Muscle layer of duodenum (tissue), 2 donors: Measurements from ENCODE around the gene GRIFIN.

ENCODE experiments used
- H3K27ac ChIP-seq: one replicate; pipeline ENCODE4 v1.7.0; 2013; ENCODE audit warnings: mild to moderate bottlenecking, low read length
- H3K27me3 ChIP-seq: one replicate; pipeline ENCODE4 v1.7.0; 2013; ENCODE audit warnings: low read depth, mild to moderate bottlenecking, control low read depth, low read length
- H3K36me3 ChIP-seq, 2 donors: one replicate each; pipeline ENCODE4 v1.7.0; 2013; ENCODE audit warnings: low read length in 2 of 2, control low read depth in 1 of 2, mild to moderate bottlenecking in 1 of 2; ENCODE audit not compliant: insufficient read depth in 2 of 2, control insufficient read depth in 1 of 2
- H3K4me1 ChIP-seq, 2 donors: one replicate each; pipeline ENCODE4 v1.7.0; 2013; ENCODE audit warnings: low read length in 2 of 2, mild to moderate bottlenecking in 2 of 2, control low read depth in 1 of 2, moderate library complexity in 1 of 2; ENCODE audit not compliant: insufficient read depth in 2 of 2, control insufficient read depth in 1 of 2
- H3K4me3 ChIP-seq, 2 donors: one replicate each; pipeline ENCODE4 v1.7.0; 2013; ENCODE audit warnings: low read length in 2 of 2, low read depth in 1 of 2, mild to moderate bottlenecking in 1 of 2
- H3K9me3 ChIP-seq, 2 donors: one replicate each; pipeline ENCODE4 v1.7.0; 2013; ENCODE audit warnings: low read length in 2 of 2, control low read depth in 1 of 2, mild to moderate bottlenecking in 1 of 2; ENCODE audit not compliant: control insufficient read depth in 1 of 2
- donor health status: healthy.

Gene GRIFIN

DNA sequence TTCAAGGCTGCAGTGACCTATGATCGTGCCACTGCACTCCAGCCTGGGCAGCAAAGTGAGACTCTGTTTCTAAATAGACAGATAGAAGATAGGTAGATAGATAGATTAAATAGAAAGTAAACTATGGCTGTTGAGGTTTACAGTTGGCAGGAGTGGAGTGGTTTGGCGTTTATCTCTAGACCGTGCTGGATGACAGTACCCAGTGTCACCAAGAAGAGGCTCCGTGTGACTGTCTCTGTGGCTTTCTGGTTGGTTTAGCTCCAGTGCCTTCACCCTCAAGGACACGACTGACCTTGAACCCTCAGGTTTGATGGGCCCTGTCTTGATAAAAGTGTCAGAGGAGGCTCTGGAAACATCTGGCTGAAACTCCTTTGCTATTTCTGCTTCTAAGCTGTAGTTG, 41.1 kb downstream of the GRIFIN start:
- peaks cover 3 to 49% of the 10 kb centered on the region in 2 donors for H3K36me3 ChIP-seq
- peaks cover 0 to 5% of the 10 kb centered on the region in 2 donors for H3K9me3 ChIP-seq
- H3K27me3 ChIP-seq = no peaks in the 10 kb centered on the region
- no peak overlapping the region for H3K4me3 ChIP-seq
- H3K4me1 ChIP-seq = no peaks in the 10 kb centered on the region
- H3K27ac ChIP-seq = no peak overlapping the region

DNA sequence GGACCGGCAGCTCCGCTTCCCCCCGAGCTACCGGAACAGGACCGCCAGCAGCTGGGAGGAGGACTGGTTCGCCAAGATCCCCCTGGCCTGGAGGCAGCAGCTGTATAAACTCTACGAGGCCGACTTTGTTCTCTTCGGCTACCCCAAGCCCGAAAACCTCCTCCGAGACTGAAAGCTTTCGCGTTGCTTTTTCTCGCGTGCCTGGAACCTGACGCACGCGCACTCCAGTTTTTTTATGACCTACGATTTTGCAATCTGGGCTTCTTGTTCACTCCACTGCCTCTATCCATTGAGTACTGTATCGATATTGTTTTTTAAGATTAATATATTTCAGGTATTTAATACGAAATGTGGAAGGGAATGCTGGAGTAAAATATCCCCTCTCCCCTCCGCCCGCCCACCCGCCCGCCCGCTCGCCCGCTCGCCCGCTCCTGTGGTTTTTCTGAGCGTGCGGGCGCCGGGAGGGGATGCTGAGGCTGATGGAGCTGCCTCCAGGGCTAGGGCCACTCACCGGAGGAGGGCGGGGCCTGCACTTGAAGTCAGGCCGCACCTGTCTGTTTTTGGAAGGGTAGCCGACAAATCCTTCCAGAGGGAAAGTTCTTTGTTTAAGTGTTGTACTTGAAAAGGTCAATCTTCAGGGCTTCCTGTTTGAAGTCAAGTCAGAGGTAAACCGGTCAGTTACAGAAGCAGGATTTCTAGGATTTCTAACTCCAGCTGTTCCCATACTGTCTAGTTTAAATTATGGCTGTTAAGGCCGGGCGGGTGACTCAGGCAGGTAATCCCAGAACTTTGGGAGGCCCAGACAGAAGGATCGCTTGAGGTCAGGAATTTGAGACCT, 42.3 kb downstream of the GRIFIN start:
- H3K4me1 ChIP-seq = no peaks in the 10 kb centered on the region

DNA sequence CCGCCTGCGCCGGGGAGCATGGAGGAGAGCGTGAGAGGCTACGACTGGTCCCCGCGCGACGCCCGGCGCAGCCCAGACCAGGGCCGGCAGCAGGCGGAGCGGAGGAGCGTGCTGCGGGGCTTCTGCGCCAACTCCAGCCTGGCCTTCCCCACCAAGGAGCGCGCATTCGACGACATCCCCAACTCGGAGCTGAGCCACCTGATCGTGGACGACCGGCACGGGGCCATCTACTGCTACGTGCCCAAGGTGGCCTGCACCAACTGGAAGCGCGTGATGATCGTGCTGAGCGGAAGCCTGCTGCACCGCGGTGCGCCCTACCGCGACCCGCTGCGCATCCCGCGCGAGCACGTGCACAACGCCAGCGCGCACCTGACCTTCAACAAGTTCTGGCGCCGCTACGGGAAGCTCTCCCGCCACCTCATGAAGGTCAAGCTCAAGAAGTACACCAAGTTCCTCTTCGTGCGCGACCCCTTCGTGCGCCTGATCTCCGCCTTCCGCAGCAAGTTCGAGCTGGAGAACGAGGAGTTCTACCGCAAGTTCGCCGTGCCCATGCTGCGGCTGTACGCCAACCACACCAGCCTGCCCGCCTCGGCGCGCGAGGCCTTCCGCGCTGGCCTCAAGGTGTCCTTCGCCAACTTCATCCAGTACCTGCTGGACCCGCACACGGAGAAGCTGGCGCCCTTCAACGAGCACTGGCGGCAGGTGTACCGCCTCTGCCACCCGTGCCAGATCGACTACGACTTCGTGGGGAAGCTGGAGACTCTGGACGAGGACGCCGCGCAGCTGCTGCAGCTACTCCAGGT, 43.1 kb downstream of the GRIFIN start:
- no peaks in the 10 kb centered on the region for H3K27me3 ChIP-seq
- peaks cover 0 to 5% of the 10 kb centered on the region in 2 donors for H3K9me3 ChIP-seq
- H3K36me3 ChIP-seq = peaks cover 0 to 39% of the 10 kb centered on the region in 2 donors
- H3K27ac ChIP-seq = no peak overlapping the region
- H3K4me1 ChIP-seq = no peaks in the 10 kb centered on the region
- no peak overlapping the region for H3K4me3 ChIP-seq

More for the DNA sequence above, 42.3 kb downstream of the GRIFIN start:
- H3K27ac ChIP-seq = no peak overlapping the region
- peaks cover under 1 to 47% of the 10 kb centered on the region in 2 donors for H3K36me3 ChIP-seq
- no peaks in the 10 kb centered on the region for H3K27me3 ChIP-seq
- no peak overlapping the region for H3K4me3 ChIP-seq
- H3K9me3 ChIP-seq = peaks cover 0 to 5% of the 10 kb centered on the region in 2 donors

DNA sequence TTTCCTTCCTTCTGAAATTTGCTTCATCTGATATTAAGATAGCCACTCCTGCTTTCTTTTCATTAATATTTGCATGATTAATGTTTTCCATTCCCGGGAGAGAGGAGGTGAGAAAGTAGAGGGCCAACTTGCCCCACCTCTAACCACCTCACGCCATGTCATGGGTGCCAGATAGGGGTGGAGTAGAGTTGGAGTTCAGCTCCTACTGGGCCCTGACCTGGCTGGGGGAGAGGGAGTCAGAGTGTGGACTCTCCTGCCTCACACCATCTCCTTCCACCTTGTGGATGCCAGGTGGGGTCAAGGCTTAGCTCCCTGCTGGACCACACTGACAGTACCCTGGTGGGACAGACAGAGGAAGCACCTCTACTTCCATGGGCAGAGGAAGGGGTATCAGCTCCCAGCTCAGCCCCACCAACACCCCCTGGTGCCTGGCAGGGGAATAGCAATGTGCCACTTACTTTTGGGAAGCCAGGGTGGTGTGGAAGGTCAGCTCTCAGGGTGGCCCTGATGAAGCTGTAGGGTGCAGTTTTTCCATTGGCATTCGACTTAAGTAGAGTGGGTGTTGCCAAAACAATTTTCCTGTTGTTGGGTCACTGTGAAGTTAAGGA, 44.8 kb downstream of the GRIFIN start:
- peaks cover 0 to 5% of the 10 kb centered on the region in 2 donors for H3K9me3 ChIP-seq
- H3K27me3 ChIP-seq = no peaks in the 10 kb centered on the region
- H3K36me3 ChIP-seq = peaks cover 0 to 33% of the 10 kb centered on the region in 2 donors
- H3K4me1 ChIP-seq = no peaks in the 10 kb centered on the region
- no peak overlapping the region for H3K4me3 ChIP-seq
- H3K27ac ChIP-seq = no peak overlapping the region

DNA sequence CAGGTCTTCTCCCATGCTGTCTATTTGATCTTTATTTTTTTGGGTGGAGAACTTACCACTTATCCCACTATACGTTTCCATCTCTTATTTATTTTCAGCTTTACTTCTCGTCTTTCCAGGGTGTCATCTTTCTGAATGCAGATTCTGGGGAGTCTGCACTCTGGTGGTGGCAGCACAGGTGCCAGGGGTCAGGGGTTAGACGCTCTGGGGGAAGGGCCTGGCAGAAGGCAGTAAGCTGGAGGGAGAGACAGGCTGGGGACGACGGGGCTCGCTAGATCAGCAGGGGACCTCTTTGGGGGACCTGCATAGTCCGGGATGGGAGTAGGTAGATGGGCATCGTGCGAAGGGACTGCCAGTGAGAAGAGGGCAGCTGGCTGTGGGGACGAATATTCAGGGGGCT, 50.4 kb downstream of the GRIFIN start:
- Histone ChIP-seq H3K9me3 (no peaks in the 10 kb centered on the region), H3K27ac (no peak overlapping the region), H3K4me3 (no peak overlapping the region), H3K36me3 (no peaks in the 10 kb centered on the region), H3K4me1 (no peaks in the 10 kb centered on the region), H3K27me3 (no peaks in the 10 kb centered on the region)
